NCI-H2029 (cell line): Measurements from ENCODE around the gene TSPAN5.

Source experiments
- DNase-seq: peaks from one replicate; lab custom pipeline; 2025; lab: John Stamatoyannopoulos, UW

Gene TSPAN5

DNA sequence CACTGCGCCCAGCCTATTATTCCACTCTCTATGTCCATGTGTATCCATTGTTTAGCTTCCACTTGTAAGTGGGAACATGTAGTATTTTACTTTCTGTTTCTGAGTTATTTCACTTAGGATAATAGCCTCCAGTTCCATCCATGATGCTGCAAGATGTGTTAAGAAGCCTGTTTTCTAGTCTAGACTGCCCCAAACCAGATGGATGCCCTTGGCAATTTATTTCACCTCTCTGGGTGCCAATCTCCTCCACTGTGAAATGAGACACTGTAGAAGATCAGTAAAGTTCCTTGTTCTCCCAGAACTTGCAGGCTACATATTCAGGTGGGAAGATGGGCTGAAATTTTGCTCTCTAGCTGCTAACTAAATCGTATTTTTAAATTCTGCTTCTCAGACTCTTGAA, 72.8 kb downstream of the TSPAN5 start:
- DNase-seq: no peak

DNA sequence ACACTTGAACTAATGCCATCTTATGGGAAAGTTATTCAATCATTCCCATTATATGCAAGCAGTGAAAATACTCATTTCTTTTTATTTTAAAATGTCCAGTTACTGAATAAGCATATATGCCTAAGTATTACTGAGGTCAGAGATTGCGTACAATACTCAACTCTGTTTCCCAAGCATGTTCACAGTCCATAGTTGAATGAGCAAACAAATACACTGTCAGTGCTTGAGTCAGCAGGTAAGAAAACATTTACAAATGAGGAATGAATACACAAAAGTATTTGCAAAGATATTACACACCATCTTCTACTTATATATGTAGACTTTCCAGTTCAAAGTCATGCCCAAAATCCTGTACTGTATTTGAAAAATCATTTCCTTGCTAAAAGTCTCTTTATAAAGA, 74.1 kb downstream of the TSPAN5 start:
- no peak for DNase-seq

DNA sequence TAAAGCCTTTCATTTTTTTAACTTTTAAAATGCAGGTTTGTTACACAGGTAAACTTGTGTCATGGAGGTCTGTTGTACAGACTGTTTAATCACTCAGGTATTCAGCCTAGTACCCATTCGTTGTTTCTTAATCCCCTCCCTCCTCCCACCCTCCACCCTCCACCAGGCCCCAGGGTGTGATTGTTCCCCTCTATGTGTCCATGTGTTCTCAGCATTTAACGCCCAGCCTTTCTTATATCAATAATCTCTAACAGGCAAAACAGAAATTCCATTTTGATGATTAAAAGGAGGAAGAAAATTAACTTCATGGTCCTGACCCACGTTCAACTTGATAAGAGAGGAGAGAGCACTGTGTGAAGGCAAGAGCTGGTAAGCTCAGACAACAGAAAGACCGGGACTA, 75.1 kb downstream of the TSPAN5 start:
- no peak for DNase-seq

DNA sequence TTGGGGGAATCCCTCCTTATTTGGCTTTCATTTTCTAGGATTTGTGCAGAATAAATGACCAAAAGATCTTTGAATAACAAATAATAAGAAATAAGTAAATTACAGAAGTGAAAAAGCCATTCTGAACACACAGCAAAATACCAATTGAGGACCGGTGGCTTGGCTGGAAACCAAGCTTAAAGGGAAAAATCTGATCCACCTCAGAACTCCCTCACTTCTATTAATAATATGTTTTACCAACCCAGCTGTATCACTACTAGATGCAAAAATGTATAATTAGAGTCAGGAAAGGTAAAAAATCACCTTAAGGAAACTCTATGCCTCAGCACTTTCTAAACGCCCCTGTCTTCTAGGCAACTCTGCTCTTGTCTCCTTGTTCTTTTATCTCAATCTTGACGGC, 77.3 kb downstream of the TSPAN5 start:
- no peak for DNase-seq

DNA sequence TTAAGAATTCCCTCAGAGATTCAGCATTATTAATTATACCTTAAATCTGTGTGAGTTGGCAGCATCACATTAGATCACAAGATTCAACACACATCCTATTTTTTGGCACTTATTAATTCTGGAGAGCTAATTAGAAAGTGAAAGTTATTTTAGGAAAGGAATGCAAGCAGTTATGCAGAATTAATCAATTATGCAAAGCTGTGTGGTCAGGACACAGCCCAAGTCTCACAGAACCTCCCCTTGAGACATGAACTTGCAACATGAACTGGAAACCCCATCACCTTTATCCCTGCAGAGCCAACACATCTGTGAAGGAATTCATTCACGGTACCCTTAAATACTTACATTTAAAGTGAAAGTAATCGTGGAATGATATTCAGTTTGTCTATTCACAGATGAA, 80.5 kb downstream of the TSPAN5 start:
- DNase-seq: no peak

DNA sequence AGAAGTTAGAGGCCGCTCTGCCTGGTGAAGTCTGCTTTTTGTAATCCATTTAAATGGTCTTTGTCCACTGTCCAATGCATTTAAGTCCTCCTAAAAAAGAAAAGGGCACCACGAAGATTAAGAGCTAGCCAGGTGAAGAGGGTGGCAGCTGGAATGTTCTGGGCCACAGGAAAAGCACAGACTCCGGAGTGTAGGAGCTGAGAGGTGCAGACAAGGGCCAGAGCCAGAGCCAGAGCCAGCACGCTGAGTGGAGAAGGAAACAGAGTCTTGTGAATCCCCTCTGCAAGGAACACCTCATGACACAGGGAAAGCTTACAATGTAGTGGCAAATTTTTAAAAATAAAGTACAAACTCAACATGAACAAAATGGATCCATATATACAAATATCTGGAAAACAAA, 83.6 kb downstream of the TSPAN5 start:
- DNase-seq: no peak

DNA sequence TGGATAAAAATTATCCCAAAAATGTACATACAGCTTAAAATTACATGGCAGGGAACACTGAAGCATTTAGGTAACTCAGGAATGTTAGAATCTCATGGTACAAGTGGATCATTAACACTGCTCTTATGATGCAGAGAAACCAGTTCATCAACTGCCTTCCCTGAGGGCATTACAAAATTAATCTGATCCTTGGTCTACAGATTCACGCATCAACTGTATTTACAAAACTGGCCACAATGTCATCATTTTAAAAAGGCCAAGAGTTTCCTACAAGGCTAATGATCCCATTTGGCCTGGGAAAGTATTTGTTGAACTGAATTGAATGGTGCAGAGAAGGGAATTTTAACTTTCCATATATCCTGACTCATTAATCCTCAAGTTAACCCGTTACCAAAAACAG, 84.6 kb downstream of the TSPAN5 start:
- no peak for DNase-seq

DNA sequence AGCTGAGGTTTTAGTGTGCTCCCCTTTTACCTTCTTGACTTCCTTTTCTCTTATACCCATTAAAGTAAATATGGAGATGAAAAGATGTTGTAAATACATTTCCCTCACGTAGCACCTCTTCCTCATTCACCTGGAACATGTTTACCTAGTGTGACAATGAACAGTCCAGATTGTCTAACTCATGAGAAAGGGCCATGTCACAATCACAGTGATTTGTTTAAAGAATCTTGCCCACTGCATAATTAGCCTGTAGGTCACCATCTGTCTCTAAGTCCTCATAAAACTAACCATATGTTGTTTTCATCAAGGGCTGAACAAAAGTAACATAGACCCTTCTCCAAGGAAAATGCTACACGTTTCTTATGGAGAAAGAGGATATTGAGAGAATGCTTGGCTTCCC, 85.7 kb downstream of the TSPAN5 start:
- DNase-seq: no peak

DNA sequence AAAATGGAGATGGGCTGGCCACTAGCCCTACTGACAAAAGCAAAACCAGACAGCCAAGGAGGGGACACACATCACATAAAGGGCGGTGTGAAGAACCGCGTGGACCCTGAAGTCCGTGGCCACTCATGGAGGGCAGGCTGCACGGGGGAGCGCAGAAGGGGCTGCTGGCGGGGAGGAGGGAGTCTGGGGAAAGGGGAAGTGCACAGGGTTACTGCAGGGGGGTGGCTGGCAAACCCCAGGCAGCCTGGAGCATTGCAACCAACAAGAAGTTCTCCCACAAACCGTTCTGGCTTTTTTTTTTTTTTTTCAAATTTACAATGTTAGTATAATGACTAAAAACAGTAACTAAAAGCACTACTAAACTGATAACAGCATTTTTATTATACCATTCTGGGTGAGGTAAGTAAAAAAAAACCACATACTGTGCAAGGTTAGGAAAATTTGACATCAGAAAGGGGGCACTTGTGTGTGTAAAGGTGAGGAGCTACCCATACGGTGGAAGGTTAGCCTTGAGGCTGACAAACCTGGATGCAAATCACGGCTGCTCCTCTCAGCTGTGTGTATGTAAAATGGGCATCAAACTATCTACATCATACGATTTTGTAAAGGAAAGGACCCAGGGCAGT, 87.1 kb downstream of the TSPAN5 start:
- DNase-seq: no peak

DNA sequence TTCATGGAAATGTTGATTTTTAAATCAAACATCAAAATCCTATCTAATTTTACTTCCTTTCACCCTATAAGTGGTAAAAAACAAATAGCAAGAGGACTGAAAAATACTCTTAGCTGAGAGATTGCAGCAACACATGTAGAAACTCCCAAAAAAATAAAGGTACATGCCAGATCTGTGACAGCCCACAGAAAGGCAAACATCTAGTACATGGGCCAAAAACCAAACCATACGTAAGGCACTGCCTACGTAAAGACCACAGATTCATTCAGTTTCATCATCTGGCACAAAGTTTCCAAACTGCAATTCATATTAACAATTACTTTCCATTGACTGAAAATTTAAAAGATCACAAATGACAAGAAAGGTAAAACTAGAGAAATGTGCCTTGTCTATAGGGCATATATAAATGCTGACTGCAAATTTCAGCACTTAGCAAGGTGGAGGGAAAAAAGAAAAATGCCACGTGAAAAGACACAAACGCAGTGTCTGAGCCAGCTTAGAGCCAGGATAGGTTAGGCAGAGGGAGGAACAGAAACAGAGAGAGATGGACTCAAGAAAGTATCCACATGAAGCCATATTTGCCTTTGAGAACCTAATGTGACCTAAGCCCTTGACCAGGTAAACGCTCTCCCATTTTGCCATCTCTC, 88.1 kb downstream of the TSPAN5 start:
- no peak for DNase-seq

DNA sequence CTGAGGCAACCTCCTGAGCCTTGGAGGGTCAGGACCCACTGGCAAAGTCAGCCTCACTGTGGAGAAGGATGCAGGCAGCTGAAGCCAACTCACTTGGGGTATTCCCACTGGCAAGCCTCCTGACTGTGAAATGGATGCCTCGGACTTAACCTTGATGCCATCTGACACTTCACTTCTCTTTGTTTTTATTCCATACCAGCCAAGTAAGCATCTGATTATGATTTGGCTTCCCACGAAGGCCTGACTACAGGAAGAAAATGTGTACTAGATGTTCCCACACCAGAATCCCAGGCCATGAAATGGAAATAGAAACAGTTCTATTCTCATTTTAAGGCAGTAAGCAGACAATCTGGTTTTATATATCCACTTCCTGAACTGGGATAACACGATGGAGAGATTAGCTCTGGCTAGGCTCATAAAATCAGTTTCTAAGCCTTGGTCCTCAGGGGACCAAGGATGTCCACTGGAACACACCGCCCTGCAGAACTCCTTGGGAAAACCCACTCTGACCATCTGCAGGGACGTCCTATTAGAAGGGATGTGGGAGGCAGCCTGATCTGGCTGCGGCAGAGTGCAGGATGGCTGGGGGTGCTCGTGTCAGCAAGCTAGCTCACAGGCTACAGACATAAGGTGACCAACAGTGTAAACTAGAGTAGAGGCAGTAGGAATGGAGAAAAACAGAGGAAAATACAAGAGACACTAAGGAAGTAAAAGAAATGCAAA, 89.3 kb downstream of the TSPAN5 start:
- DNase-seq: no peak

DNA sequence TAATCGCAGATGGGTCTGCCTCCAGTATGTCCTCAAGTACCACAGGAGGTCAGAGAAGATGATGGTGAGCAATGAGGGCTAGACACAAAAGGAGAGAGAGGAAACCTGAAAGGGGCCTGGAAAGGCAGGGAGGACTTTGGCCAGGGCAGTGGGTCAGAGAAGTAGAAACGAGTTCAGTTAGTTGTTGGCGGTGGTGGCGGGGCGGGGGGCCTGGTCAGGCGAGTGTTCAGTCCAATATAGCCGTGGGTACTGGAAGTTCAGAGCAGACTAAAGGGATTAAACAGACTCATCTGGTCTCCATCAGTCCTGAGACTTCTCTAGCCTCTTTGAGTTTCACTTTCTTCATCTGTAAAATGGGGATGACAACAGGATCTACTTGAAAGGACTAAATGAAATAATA, 90.8 kb downstream of the TSPAN5 start:
- no peak for DNase-seq

DNA sequence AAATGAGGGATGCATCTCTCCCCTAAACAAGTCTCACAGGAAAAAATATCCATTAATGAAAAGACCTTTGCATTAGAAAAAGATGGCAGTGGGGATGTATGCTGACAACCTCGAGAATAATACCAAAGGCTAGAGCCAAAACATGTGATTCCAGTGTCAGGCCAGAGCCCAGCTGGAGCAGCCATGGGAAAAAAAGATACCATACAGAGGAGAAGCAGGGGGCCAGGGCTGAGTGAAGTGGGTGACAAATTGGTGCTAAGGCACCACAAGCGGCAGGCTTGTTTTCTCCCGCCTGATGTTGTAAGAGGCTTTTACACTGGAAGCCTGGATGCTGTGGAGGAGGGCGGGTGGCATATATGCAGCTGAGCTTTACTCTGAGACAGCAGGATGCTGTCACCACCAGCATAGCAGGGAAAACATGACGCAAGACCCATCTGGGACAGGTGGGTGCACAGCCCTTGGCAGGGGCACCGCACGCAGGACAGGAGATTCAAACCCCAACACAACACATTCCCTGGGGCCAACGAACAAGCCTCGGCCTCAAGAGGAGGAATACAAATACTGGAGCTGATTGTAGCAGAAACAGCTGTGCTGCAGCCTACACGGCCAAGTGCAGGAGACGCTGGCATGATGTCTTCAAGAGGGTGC, 91.9 kb downstream of the TSPAN5 start:
- no peak for DNase-seq

DNA sequence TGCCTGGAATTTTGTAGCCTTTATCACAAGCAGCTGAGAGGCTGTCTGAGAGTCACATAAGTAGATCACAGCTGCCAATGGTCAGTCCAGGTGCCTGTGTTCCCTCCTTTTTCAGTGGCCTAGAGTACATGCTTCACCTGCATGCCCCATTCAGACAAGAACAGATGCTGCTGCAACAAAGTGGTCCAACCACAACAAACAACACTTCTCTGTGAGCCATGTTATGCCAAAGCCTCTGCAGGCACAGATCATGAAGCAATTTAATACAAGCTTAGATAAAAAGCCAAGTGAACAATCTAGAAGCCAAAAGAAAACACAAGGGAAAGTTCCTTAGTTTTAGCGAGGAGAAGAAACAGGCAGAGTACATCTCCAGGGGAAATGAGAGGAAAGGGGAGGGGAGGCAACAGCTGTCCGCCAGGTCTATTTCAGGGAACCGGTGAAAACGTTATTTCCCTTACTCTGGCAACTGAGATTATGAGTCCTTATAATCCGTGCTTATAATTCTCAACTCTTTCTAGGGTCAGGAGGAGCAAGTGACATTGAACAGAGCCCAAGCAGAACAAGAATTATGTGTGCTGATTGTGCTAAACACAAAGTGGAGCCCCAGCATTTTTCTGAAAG, 92.6 kb downstream of the TSPAN5 start:
- no peak for DNase-seq

DNA sequence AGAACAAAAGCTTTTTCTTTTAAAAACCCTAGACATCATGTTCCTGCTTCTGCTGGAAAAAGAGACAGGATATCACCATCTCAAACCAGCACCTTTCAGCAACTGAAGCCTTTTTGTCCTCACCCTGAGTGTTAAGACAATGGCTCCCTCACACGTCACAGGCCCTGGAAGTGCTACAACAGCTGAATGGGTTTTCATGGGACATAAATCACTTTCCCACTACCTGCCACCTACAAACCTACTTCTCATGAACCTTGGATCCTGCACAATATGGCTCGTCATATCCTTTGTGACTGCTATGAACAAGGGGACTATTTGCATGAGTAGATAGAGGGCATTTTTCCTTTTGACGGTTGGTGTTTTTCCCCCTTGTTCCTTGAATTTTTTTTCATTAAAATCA, 93.6 kb downstream of the TSPAN5 start:
- DNase-seq: no peak

DNA sequence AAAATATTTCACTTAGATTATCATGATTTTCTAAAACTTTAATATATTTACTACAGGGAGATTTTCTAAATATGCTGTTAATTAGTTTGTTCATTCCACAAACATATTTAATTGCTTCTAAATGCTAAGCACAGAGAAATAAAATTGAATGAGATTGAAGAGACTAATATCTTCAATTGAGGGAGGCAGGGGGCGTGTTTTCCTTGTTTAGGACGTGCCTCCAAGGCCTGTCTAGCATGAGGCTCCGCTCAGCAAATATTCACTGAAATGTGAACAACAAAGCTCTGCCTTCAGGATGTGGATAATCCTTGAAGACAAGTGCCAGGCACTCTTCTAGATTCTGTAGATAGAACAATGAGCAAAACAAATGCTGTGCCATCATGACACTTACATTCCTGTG, 98.1 kb downstream of the TSPAN5 start:
- DNase-seq: no peak

DNA sequence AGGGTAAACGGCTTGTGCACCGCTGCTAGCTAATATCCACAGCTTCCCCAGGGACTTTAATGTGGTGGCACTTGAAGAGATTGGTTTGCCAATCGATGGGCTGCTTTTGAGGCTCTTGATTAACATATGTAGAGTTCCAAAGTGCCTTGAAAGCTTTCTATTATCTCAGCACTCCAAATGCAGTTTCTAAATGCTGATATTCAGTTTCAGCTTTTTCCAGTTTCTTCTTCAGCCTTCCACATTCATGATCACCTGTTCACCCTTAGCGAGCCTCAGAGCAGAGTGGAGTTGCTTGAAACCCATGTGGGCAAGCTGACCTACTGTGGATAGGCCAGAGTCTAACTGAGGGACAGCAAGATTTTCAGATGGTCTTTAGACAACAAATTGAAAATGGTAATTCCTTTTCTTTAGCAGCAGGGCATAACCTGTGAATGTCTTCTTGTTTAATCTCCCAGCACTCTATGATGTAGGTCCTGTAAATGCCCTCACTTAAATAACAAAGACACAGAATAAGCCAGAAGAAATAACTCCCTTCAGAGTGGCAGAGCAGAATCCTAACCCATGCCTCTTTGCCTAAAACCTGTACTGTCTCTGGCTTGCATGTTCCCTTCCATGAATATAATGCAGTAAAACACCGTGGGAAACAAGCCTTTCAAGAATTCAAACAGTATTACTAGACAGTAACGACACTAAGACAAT, 99.8 kb downstream of the TSPAN5 start:
- no peak for DNase-seq

DNA sequence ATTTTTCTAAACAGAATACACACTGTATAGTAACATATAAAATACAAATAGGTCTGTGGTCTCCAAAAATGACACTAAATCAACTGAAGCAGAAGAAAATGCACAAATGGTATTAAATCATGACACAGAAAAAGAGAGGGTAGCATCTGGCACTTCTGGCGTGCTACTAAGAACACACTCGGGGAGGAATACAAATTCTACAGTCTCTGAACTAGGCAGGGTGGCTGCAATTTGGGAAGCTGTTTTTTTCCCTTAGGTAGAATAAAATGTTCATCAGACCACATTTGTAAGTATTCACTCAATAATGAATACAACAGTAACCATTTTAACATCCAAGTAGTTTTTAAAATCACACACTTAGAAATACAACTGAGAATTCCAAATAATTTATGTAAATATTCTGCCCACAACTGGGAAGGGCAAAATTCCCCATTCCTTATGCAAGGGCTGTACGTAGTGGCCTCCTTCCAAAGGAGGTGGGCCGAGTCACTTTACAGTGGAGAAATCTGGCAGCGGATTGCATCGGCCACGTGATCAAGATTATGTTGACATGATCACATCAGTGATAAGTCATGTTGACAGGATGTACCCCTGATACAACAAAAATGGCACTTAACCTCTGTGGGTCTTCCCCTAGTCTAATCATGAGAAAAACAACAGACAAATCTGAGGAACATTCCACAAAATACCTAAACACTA, 101.1 kb downstream of the TSPAN5 start:
- no peak for DNase-seq

DNA sequence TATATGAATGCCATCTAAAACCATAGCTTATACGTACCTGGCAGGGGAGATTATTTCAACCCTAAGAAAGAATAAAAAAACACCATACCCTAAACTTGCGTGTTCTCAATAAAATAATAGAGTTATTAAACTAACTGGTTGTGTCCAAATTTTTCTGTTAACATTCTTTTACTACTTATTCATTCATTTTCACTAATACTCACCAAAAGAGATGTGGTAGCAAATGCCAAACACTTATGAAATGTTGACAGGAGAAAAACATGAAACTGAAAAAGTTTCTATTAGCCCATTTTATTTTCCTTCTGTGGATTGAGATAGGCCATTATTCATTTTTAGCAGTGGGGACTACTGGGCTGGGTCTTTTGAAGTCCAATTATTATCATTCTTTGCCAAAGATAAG, 102.0 kb downstream of the TSPAN5 start:
- no peak for DNase-seq

DNA sequence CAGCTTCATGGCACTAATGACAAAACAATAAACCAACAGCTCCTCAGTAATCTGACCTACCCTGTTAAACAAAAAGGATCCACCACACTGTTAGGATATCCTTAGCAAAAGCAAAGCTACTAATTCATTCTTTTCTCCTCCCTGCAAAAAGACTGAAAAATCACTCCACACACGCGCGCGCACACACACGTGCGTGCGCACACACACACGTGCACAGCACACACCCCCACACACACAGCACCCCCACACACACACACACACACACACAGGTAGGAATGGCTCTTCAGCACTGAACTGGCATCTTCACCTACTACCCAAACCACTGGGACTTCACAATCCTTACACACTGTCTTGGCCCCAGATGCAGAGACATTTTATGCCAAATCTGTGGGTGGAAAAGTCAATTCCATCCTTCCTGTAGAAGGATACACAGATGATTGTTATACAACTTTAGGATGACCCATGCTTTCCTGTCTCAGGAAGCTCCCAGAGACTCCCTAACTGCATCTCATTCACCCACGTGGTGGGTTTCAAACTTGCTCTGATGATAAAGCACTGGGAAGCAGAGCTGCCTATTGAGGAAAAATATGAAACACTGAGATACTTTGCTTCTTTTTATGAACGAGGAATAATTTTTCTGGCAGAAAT, 102.5 kb downstream of the TSPAN5 start:
- DNase-seq: no peak
